A549 treated with RU486 at 1 μM for 4 hours (cell line): Measurements from ENCODE around the gene TRPC1. TPM values are rescaled to one million over a fixed set of nuclear protein-coding genes. Genes with fewer than 3 reads are reported as not detected.

Source experiments
- total RNA-seq: library from RNA; stranded (reverse); fragments of 200-300 nt; extraction: Qiagen RNA extraction; gene quantifications from 5 replicates; pipeline ENCODE4 v1.2.3, GENCODE V29; 2022; ENCODE audit warnings: low read depth

The TRPC1 gene
- 2.6 to 9.1 TPM (median 7.8 TPM) in 5 replicates for total RNA-seq

DNA sequence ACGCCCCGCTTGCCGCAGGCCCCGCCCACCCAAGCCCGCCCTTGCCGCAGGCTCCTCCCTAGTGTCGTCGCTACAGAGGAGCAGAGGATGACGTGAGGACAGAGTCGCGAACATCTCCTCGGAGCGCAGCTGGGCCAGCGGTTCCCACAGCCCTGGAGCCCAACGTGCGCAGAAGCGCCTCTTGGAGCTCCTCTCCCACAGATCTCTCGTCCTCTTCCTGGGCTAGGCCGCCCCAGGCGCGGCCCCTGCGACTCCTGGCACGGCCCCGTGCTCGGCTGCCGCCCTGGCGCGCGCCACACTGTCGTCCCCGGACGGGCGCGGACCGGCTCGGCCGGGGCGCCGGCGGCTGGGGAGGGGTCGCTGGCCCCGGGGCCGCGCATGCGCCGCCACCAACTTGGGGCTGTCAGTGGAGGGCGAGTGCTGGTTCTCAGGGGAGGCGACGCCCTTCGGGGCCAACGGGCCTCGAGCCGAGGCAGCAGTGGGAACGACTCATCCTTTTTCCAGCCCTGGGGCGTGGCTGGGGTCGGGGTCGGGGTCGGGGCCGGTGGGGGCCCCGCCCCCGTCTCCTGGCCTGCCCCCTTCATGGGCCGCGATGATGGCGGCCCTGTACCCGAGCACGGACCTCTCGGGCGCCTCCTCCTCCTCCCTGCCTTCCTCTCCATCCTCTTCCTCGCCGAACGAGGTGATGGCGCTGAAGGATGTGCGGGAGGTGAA lies at the start of gene TRPC1:
TSS of gene TRPC1 (plus strand) at position 67 of the 714 bp plus-strand sequence. CDS start at position 593, 526 bp downstream.

Other genes with a start within 250 kb of the TRPC1 start
- 9.2 to 12.3 TPM (median 11.5 TPM) in 5 replicates for gene ATR, start 145.3 kb upstream of the TRPC1 start, total RNA-seq
- 9.4 to 13.7 TPM (median 12.8 TPM) in 5 replicates for gene PLS1, start 127.6 kb upstream of the TRPC1 start, total RNA-seq
- gene PCOLCE2, start 165.0 kb downstream of the TRPC1 start, total RNA-seq: 29.1 to 38.5 TPM (median 33.5 TPM) in 5 replicates
- gene PAQR9, start 239.6 kb downstream of the TRPC1 start, total RNA-seq: 2.6 to 4.3 TPM (median 3.7 TPM) in 5 replicates